NCI-H748 treated with DMSO at 0.1 percent for 48 hours (cell line): ENCODE results near the gene RAD9A.
"Not testable (repeated sequence)": the region's sequence is repeated elsewhere in the genome, so short reads cannot be mapped to it uniquely, and the experiment has no call there.

ENCODE experiments used
- DNase-seq: peaks from one replicate; lab custom pipeline; 2025; lab: John Stamatoyannopoulos, UW

Gene RAD9A

DNA sequence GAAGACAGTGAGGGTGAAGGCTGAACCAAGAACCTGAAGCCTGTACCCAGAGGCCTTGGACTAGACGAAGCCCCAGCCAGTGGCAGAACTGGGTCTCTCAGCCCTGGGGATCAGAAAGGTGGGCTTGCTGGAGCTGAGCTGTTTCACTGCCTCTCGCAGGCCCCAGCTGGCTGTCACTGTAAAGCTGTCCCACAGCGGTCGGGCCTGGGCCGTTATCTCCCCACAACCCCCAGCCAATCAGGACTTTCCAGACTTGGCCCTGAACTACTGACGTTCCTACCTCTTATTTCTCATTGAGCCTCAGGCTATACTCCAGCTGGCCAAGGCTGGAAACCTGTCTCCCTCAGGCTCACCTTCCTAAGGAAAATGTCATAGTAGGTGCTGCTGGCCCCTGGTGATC is 5.8 kb downstream of the RAD9A start:
- no peak for DNase-seq

- no peak for DNase-seq
Measured at GRCh38 chr11:67397986-67398660, 6.3 kb downstream of the RAD9A start.

GRCh38 chr11:67398661-67399563 is 7.1 kb downstream of the RAD9A start:
- no peak for DNase-seq

GRCh38 chr11:67400251-67400941 is 8.6 kb downstream of the RAD9A start:
- DNase-seq = no peak

DNA sequence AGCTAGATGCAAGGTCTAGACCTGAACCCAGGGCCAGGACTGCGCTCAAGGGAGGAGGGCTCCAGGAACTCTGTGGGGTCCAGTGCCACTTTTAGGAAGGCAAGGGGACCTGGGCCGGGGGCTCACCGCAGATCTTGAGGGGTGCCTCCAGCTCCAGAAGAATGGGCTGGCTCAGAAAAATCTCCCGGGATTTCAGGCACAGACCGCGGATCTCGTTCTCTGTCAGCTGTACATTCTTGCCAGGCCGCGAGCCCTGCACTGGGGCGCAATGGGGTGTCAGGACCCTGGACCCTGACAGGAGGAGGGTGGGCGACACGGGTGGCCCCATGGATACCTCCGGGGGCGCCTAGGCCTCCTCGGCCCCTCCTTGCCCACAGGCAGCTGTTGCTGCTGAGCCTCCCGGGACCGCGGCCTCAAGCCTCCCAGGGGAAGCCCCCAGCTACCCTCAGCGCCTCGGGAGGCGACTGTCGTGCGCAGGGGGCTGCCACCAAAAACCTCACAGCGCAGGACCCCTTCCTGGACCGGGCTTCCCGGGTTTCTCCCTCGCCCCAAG is 9.2 kb downstream of the RAD9A start:
- DNase-seq = no peak

DNA sequence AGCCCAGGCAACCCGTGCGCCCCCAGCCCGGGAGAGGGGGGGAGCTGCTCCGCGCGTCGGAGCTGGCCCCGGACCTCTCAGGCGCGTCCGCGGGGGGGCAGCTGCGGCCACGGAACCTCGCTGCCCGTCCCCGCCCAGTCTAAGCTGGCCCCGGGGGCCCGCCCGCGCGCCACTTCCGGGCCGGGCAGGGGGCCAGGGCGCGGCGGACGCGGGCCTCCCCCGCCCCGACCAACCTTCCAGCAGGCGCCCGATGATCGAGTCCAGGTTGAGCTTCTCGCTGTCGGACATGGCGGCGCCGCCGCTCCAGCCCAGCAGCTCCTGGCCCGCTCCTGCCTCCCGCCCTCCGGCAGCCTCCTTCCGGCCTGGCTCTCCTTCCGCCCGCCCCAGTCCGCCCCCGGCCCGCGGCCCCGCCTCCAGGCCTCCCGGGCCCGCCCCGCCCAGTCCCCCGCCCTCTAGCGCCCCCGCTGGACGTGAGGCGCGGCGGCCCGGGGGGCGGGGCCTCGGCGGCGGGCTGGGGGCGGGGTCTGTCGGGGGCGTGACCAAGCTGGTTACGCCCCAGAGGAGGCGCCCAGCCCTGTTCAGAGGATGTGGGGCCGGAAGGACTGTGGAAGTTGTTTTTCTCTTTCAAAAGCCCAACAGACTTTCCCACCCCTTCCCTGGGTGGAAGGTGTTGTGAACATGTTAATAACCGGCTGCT is 9.9 kb downstream of the RAD9A start, which contains the start of gene PPP1CA:
PPP1CA (minus strand) TSS at position 364 of the 697 bp plus-strand sequence; CDS start at position 288, 76 bp downstream.
- peak; percentile 68 for DNase-seq

DNA sequence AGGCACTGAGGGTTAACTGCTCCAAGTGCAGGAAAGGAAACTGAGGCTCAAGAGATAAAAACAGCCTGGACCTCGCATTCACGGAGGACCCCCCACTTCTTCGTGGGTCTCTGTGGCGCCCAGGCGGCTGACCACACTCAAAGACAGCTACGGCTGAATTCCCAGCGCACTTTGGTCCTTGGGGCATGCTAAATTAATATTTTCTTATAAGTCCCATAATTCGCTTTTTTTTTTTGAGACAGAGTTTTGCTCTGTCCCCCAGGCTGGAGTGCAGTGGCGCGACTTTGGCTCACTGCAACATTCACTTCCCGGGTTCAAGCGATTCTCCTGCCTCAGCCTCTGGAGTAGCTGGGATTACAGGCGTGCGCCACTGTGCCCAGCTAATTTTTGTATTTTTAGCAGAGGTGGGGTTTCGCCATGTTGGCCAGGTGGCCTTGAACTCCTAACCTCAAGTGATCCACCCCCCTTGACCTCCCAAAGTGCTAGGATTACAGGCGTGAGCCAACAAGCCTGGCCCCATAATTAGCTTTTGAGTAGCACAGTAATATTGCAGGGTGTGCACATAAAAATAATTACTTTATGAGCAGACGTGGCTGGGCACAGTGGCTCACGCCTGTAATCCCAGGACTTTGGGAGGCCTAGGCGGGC is 10.5 kb downstream of the RAD9A start:
- DNase-seq = not testable (repeated sequence)

GRCh38 chr11:67403085-67403484 is 11.3 kb downstream of the RAD9A start:
- not testable (repeated sequence) for DNase-seq

DNA sequence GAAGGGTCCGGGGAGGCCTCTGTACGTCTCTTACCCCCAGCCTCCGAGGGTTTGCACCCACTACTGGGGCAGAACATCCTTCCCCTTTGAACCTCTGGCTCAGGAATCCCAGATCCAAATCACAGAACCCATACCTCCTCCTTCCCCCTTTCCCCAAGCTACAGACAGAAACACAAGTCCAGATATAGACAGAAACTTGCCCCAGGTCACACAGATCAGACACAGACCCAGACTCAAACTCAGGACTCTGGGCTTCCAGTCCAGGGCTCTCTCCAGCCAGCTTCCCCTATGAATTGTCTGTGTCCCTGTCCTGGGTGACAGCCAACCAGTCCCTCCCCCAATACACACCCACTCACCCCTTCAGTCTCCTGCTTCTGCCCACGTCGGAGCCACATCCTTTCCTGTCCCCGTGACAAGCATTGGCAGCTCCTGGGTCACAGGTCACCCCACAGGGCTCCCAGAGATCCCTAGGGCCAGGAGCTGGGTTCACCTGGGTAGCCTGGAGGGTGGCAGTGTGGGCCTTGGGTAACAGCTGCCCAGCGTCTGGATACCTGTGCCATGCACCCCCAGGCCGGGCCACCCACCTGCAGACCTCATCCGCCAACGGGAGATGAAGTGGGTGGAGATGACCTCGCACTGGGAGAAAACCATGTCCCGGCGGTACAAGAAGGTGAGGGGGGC is 12.9 kb downstream of the RAD9A start:
- DNase-seq = no peak

- DNase-seq = no peak
Measured at GRCh38 chr11:67405196-67405567, 13.4 kb downstream of the RAD9A start.

DNA sequence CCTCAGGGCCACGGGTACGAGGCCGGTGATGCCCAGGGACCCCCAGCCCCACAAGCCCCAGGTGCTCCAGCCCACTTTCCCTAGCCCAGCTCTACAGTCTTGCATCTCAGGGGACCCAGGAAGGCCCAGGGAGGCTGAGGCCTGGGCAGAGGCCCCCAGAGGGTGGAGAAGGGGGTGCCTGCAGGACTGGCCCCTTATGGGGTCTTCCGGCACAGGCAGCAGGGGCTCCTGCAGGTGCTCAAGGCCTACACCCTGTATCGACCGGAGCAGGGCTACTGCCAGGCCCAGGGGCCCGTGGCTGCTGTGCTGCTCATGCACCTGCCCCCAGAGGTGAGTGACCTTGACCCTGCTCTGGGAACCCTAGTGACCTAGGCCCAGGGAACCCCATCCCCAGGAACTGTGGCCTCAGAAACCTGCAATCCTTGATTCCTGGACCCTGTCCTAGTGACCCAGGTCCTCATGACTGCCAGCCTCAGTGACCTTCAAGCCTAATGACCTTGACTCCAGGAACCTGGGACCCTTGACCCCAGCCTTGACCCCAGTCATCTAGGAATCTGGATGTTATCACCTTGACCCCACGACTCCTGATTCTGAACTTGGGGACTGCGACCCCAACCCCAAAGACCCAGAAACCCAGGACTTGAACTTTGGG is 14.0 kb downstream of the RAD9A start:
- no peak for DNase-seq

DNA sequence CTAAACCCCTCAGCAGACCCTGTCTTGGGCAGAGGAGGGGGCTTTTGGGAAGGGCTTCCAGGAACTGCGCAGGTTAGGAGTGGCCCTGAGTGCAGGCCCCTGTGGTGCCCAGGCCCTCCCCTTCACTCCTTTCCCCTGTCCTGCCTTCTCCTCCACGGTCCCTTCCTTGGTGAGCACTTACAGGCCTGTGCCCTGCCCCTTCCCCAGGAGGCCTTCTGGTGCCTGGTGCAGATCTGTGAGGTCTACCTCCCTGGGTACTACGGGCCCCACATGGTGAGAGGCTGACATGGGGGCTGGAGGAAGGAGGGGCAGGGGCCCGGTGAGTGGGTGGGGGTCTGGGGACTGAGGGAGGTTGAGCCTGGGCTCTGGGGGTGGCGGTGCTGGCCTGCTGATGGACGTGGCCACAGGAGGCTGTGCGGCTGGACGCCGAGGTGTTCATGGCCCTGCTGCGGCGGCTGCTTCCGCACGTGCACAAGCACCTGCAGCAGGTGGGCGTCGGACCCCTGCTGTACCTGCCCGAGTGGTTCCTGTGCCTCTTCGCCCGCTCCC is 14.7 kb downstream of the RAD9A start:
- DNase-seq = no peak

DNA sequence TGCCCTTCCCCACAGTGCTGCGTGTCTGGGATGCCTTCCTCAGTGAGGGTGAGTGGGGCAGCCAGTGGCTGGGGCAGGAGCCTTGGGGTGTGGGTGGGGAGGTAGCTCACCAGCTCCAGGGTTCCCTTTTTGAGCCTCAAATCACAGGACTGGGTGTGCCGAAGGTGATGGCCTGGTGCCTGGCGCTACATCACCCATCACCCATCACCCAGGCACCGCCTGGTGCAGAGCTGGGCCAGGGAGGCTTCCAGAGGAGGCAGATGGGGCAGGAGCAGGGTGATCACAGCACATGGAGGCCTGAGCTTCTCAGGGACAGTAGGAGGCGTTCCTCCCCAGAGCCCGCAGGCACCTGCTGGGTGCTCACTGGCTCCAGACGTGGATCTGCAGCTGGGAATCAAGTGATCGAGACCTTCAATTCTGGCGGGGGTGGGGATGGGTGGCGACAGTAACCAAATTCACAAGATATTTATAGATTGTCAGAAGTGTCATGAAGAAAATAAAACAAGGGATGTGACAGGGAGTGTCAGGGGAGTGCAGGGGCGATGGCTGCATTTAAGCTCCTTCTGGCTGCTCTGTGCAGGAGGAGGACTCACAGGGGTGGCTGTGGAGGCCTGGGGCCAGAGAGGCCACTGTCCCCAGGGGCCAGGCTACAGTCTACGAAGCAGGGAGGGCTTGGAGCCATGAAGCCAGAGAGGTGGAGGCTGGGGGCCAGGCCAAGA is 15.3 kb downstream of the RAD9A start:
- no peak for DNase-seq

- no peak for DNase-seq
Measured at GRCh38 chr11:67407688-67408163, 15.9 kb downstream of the RAD9A start.

DNA sequence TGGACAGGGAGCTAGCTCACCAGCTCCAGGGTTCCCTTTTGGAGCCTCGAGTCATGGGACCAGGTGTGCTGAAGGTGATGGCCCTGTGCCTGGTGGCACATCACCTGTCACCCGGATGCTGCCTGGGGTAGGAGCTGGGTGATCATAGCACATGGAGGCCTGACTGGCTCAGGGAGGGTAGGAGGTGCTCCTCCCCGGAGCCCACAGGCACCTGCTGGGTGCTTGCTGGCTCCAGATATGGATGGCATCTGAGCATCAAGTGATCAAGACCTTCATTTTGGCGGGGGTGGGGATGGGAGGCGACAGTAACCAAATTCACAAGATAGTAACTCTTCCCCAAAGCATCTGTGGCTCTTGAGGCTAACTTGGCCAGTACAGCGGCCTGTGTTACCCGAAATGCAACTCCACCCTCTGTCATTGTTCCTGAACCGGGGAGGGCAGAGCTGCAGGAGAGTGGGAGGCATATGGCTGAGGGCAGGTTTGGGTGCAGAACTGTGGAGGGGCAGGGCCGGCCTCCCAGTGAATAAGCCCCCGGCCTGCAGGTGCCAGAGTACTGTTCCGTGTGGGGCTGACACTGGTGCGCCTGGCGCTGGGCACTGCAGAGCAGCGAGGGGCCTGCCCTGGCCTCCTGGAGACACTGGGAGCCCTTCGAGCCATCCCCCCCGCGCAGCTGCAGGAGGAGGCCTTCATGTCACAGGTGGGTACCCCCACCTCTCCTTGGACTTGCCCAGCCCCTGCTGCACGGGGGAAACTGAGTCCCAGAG is 16.8 kb downstream of the RAD9A start:
- no peak for DNase-seq

GRCh38 chr11:67409261-67409666 is 17.5 kb downstream of the RAD9A start:
- no peak for DNase-seq

- DNase-seq = peak; percentile 46
Measured at GRCh38 chr11:67409781-67410368, 18.1 kb downstream of the RAD9A start.

DNA sequence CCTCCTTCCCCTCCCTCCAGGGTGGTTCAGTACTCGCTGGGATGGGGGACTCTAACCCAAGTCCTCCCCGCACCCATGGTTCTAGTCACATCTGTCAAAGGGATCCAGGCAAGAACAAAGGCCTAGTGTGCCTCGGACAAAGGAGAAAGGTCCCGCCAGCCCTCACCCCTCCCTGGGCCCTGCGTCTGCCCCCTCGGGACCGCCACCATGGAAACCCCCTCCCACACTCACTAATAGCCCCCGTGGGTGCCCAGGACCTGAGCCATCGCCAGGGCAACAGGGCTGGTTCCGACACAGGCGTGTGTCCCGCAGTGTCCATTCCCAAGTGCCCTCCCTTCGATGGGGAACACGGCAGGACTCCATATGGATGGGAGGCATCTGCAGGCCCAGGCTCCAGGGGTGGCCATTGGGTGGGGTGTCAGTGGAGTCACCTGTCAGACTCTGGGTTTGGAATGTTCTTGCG is 18.6 kb downstream of the RAD9A start:
- no peak for DNase-seq
